OCI-M2 (cell line): ENCODE results near the gene MYO18B.

Experiments
- DNase-seq: peaks from one replicate; lab custom pipeline; 2025; ENCODE audit not compliant: unreplicated experiment; lab: John Stamatoyannopoulos, UW

The MYO18B gene

DNA sequence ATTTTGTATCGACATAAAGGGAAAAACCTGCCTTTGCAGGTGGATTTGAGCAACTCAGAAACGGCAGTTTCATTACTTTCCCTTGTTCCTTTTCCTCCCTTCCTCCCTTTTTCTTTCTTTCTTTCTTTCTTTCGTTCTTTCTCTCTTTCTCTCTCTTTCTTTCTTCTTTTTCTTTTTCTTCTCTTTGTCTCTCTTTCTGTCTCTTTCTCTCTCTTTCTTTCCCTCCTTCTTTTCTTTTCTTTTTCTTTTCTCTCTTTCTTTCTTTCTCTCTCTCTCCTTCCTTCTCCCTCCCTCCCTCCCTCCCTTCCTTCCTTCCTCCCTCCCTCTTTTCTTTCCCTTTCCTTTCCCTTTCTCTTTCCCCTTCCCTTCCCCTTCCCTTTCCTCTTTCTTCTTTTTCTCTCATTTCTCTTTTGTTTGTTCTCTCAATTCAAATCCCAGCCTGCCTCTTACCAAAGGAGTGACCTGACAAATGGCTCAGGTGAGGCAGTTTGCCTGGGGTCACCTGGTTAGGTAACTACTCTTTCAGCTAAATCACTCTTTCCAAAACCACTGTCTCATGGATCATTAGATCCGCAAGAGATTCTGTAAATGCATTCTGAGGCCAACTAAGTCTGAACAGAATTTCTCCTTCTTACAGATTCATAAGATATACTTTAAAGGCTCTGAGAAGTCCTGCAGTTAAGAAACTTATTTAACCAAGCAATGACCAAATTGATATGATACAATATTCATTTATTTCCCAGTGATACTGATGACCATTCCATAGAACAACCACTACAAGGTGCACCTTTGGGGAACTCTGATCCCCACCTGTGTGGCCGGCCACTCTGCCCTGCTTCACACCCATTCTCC is 75.3 kb downstream of the MYO18B start:
- no peak for DNase-seq

DNA sequence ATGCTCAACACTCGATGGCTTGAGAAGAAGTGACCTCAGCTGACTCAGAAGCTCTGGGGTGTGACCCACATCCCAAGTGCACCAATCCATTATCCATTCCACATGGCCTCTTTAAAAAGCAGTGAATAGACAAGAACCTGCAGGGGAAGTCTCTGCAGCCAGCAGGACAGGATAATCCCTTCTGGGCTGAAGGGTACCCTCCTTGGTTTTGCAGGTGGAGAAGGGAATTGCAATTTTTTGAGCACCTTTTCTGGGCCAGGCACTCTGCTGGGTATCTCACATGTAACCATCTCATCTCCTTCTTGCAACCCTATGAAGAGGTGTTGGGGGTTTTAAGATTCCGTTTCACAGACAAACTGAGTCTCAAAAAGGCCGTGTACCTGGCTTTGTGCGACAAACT is 76.6 kb downstream of the MYO18B start:
- DNase-seq: no peak

DNA sequence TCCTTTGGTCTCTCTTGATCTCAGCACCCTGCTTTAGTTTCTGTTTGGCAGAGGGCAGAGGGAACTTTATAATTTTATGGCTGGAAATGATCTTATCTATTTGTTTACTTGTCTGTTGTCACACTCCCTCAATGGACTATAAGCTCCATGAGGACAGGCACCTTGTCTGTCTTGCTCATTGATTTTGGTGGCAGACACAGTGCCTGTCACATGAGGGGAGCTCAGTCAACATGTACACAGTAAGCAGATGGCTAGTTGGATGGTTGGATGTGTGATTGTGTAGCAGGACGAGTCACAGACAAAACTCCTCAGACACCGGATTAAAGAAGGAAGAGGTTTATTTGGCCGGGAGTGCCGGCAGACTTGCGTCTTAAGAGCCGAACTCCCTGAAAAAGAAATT is 80.4 kb downstream of the MYO18B start:
- DNase-seq: no peak

DNA sequence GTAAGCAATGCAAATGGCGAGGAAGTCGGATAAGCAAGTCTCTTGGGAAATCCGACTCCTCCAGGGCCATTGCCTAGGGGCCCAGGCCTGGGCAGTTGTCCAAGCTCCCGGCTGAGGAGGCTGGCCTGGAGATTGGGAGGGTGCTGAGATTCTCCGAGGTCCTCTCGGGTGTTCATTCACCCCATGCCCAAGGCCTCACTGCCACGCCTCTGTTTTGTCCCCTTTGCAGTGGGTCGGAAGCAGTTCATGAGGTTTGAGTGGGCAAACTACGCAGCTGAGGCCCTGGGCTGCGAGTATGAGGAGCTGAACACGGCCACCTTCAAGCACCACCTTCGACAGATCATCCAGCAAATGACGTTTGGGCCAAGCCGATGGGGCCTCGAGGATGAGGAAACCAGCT is 81.3 kb downstream of the MYO18B start:
- DNase-seq: no peak

DNA sequence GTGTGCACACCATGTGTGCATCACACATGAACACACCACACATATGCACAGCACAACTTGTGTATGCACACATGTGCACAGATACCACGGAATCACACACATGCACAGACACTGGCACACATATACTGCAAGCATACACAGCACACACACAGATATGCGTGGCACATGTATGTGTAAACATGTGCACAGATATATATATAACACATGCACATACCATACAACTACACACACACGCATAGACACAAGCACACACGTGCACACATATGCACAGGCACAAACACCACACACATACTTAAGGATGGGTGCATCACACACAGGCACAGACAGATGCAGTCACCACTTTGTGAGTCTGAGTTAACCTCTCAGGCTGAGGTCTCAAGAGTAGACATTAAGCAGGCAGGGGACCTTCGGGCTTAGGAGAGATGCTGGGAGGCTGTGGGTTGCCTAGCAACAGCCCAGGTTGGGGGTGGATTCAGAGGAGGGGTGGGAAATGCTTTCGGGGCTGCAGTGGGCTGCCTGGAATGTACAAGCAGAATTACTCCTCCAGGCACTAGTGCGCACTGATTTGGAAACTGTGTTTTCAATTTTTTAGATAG is 82.9 kb downstream of the MYO18B start:
- DNase-seq: no peak

DNA sequence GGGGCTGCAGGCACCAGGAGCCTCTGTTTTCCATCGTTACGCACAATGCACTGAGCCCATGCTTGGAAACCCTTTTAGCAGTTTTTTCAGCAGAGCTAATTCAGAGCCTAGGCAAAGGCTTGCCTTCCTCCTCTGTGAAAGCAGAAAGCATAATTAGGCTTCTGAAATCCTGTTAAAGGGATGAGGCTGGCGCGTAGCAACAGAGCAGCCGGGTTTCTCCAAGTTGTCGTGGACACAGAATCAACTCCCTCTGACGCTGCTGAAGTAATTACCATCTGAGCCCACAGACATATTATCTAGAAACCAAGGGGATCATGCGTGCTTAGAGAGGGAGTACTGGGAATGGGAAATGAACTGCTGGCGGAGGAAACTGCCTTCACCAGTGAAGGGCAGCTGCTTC is 85.4 kb downstream of the MYO18B start:
- no peak for DNase-seq

DNA sequence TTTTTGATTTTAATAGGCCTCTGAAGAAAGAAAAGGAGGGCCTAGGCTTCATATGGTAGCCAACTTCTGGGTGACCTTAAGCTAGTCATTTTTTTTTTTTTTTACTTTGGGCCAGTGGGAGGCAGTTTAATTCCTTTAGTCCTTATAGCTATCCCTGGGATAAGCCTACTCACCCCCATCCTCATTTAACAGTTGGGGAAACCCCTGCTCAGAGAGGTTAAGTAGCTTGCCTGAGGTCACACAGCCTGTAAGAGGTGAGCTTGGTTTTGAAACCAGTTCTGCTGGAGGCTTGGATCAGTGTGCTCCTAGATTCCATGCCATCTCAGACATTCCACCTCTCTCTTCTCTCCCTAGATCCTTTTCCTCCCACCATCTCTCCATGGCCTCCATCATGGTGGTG is 86.4 kb downstream of the MYO18B start:
- no peak for DNase-seq

DNA sequence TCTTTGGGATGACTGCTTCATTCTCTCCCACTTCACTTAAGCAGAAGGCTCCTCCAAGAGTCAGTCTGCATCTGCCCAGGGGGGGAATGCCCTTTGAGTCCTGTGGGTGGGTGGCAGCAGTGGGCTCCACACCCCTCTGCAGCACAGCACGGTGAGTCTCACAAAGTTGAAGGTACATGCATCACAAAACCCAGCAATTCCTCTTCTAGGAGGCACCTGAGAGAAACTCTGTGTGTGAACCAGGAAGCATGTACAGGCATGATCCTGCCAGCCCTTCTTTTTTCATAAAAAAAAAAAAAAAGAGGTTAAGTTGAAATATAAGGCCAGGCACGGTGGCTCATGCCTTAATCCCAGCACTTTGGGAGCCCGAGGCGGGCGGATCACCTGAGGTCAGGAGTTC is 87.2 kb downstream of the MYO18B start:
- DNase-seq: no peak

DNA sequence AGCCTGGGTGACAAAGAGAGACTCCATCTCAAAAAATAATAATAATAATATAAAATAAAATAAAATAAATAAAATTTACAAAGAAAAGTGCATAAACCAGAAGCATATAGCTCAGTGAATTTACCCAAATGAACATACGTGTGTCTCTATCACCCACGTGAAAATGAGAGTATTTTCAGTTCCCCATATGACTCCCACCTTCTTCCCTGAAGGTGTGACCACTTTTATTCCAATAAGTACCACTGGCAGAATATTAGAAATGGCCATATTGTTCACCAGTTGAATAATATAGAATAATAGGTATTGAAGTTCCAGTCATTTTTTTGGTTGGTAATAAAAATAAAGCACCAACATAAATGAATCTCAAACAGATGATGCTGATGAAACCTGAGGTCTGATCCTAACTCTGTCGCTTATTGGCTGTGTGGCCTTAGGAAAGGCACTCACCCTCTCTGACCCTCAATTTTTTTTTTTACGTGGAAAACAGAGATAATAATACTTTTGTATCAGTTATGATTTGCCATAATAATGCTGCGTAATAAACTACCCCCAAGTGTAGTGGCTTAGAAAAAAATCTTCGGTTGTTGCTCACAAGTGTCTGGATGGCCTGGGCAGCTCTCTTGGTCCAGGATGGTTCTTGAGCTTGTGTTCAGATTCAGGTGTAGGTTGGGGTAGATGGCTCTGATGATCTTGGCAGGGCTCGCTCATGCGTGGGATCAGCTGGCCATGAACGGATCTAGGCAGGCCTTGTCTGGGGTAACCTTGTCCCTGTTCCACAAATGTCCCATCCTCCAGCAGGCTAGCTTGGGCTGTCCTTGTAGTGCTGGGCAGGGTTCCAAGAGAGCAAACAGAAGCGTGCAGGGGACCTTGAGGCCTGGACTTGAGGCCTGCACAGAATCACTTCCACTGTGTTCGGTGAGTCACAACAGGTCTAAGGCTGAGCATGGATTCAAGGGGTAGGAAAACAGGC is 88.1 kb downstream of the MYO18B start:
- no peak for DNase-seq

DNA sequence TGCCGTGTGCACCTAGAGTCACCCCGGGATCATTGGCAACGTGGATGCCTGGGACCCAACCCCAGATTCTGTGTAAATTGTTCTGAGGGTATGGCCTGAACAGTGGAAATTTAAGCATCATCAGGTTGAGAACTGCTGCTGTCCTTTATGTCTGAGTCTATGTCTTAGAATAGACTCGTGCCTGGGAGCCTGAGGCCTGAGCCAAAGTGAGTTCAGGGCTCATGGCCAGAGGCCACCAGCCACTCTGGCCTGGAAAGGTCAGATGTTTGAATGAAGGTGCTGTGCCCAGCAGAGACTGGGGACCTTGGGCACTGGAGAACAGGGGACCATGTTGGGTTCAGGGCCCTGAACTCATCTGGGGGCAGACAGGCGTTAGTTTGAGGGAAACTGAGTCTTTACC is 91.1 kb downstream of the MYO18B start:
- DNase-seq: no peak

DNA sequence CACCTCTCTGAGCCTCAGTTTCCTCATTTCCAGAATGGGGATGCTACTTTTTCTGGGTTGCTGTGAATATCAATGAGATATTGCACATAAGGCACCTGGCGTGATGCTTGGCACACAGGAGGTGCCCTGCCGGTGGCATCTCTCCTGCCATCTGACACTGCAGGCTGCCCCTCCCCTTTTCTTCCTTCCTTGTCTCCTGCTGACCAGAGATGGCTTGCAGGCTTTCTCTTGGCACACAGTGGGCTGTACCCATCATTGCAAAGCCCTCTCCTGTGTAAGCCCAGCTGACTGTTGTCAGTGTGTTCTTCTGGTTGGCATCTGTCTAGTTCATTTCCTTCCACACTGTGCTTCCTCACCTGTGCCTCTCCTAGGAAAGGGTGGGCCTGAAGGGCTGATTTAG is 91.7 kb downstream of the MYO18B start:
- DNase-seq: no peak

DNA sequence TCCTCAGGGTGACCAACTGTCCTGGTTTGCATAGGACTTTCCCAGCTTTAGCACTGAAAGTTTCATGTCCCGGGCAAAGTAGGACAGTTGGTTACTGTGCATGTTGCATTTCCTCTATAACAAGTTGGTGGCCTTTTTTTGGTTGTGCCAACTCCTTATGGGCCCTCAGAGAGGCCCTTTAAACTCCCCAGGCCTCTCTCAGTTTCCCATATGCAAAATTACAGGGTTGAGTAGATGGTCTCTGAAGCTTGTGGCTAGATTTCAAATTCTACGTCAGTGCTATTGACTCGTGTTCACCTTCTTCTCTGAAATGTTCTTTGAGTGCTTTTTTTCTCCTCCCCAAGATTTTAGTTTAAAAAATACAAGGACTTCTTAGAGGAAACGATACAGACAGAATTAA is 92.5 kb downstream of the MYO18B start:
- DNase-seq: no peak

DNA sequence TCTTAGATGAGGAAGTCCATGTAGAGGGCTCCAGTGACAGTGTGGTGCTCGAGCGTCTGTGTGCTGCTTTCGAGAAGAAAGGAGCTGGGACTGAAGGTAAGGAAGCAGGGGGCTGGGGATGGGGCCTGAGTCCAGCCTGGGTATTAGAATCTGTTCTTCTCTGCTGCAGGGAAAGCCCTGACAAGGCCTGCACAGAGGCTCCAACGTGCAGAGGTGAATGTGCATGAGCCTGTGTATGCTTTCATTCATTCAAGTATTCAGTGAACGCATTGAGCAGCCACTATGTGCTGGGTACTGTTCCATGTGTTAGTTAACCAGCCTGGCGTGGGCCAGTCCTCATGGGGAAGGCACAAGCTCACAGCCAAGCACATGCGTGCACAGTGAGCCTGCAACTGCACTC is 93.4 kb downstream of the MYO18B start:
- no peak for DNase-seq

DNA sequence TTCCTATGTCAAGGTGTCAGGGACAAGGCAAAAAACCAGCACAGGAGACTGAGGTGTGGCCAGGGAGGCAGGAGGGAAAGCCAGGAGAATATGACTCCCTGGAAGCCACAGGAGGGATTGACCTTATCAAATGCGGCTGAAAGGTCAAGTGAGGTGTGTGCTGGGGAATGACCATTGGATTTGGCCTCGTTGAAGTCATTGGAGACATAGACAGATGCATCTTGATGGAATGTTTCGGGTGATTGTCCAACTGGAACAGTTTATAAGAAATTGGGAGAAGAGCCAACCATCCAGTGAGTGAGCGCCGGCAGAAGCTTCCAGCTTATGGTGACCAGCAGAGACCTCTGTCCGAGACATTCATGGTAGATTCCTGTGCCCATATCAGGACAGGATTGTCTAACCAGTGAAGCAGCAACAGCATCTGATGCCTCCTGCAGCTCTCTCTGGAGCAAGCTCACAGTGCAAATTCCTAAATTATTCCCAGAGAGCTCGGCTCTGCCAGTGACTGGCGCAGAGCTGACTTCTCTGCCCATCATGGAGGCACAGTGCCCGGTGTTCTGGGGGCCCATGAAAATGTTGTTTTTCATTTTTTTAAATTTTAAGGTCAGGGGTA is 95.4 kb downstream of the MYO18B start:
- no peak for DNase-seq

DNA sequence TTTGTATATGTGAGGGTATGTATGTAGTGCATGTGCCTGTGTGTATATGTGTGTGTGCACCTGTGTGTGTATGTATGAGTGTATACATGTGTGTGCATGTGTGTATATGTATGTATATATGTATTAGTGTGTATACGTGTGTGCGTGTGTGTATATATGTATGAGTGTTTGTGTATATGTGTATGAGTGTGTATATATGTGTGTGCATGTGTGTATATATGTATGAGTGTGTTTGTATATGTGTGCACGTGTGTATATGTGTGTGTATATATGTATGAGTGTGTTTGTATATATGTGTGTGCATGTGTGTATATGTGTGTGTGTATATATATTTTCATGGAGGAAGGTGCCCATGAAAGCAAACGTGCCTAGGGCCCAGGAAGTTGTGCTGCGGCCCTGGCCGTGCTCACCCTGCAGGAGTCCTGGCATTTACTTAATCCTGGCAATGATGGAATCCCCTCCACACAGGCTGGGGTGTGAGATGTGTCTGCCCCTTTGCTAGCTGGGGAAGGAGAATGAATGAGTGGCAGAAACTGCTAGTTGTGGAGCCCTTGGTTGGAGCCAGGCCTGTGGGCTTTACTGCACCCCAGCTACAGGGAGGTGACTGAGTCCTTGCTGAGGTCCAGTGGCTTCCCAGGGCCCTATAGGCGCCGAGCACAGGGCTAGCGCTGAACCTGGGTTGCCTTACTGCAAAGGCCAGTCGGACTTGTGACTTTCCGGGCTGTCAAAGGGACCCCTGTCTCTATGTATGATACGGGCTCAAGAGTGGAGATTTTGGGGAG is 97.2 kb downstream of the MYO18B start:
- DNase-seq: no peak

DNA sequence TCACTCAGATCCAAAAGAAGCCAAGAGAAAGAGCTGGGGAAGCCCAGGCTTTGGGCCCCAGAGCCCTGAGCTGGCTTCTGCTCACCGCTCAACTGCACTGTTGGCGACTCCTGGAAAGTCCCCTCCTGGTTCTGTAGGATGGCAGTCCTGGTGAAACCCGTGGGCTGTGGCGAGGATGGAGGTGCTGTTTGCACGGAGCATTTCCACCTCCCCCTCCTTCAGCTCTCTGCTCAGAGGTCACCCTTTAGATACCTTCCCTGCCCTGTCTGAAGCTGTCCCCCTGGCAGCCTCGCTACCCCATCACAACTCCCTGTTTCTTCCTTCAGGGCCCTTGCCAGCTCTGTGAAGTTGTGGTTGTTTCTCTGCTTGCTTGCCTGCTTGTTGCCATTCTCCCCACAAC is 97.8 kb downstream of the MYO18B start:
- DNase-seq: no peak

DNA sequence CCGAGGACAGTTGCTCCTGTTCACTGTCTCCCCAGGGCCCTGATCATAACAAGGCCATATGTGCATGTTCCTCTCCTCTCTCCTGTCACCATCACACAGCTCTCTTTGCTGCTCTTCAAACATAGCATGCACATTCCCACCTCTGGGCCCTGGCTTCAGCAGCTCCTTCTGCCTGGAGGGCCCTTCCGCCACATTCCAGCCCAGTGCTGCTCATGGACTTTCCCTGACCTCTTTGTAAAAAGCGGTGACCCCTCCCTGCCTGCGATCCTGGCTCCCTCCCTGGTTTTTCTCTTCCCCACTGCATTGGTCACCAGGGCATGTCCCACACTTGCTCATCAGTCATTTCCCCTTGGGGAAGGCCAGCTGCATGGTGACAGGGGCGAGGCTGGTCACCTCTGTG is 98.2 kb downstream of the MYO18B start:
- DNase-seq: no peak

DNA sequence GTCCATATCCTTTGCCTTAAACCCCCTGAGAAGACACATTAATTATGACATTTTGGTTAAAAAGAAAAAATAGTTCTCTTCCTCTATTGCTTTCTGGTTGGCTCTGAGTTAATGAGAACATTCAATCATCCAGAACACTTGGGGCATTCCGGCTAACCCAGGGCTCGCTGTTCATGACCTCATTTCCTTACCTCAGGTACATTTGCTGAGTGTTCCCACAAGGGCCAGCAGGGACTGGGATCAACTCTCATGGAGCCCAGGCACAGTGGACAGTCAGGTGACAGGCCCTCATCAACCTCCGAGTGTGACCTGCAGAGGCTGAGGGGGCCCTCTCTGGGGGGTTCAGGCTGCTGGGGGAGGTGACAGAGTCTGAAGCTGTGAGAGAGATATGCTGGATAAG is 98.9 kb downstream of the MYO18B start:
- no peak for DNase-seq

DNA sequence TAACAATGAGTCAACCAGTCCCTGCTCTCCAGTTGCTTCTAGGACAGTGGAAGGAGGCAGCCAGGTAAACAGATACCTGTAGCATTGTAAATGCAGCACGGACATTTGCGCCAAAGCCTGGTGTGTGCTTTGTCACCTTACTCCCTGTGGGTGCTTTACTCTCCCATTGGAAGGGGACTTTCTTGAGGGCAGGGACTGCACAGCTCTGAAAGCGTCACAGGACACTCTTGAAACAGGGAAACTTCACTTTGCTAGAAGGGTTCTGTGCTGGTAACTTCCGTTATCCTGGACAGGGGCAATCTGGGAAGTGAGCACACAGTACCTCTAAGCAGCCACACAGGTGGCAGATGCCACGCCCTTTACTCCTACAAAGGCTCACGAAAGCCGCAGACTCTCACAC is 99.8 kb downstream of the MYO18B start:
- DNase-seq: no peak

DNA sequence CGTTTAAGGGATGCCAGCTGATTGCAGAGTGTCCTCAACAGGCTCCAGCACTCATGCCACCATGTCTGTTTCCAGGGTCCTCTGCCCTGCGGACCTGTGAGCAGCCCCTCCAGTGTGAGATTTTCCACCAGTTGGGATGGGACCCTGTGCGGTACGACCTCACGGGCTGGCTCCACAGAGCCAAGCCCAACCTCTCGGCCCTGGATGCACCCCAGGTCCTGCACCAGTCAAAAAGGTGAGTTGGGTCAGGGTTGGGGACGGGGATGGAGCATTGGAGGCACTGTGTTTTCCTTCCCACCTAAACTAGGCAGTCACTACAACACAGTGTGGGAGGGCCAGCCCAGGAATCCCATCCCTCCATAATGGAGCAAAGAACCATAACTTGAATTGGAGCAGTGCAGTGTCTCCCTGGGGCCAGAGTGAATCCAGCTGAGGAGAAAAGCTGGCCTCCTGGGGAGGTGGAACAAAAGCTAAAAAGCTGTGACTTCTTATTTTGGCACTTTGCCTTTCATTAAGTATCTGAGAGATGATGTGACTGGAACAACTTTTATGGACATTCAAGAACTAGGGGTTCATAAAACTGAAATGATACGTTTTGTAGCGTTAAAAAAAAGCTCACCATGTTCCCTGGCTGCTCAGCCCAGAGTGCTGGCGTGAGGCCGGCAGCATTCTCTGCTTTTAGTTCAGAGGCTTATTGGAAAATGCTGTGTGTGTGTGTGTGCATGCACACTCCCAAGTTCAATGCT is 101.8 kb downstream of the MYO18B start:
- DNase-seq: no peak
